DOHH2 (cell line): Measurements from ENCODE around the gene PPP1R2C.
A peak's percentile ranks its signal among the peaks of the same experiment; 100 is the strongest.

Source experiments
- H3F3A ChIP-seq: fragments of 200-600 bp; sonication (generic), shearing (Covaris generic); 2 replicates; pipeline ENCODE4 v1.6.0; 2016; ENCODE audit warnings: antibody characterized with exemption, mild to moderate bottlenecking; ENCODE audit not compliant: control insufficient read depth, insufficient read depth
- H3K27ac ChIP-seq: fragments of 200-600 bp; sonication (generic); 2 replicates; pipeline ENCODE4 v1.5.1; 2014; ENCODE audit warnings: low read depth, mild to moderate bottlenecking, low read length, moderate library complexity
- H3K27me3 ChIP-seq: fragments of 200-600 bp; sonication (generic); 2 replicates; pipeline ENCODE4 v1.6.1; 2014; ENCODE audit warnings: mild to moderate bottlenecking, low read length, mixed read lengths; ENCODE audit not compliant: control insufficient read depth
- H3K36me3 ChIP-seq: fragments of 200-600 bp; sonication (generic); 2 replicates; pipeline ENCODE4 v1.6.1; 2014; ENCODE audit warnings: mild to moderate bottlenecking, low read length, moderate library complexity, mixed read lengths; ENCODE audit not compliant: control insufficient read depth
- H3K4me1 ChIP-seq: fragments of 200-600 bp; sonication (generic); 2 replicates; pipeline ENCODE4 v1.6.1; 2014; ENCODE audit warnings: mild to moderate bottlenecking, low read length, mixed read lengths; ENCODE audit not compliant: control insufficient read depth
- H3K4me2 ChIP-seq: fragments of 200-600 bp; sonication (generic); 2 replicates; pipeline ENCODE4 v1.6.0; 2014; ENCODE audit warnings: mild to moderate bottlenecking, low read length, moderate library complexity
- H3K4me3 ChIP-seq: fragments of 200-600 bp; sonication (generic); 2 replicates; pipeline ENCODE4 v1.5.1; 2014; ENCODE audit warnings: mild to moderate bottlenecking, low read length, mixed read lengths
- H3K79me2 ChIP-seq: fragments of 200-600 bp; sonication (generic); 2 replicates; pipeline ENCODE4 v1.6.1; 2014; ENCODE audit warnings: mild to moderate bottlenecking, low read length, mixed read lengths; ENCODE audit not compliant: control insufficient read depth
- H3K9me2 ChIP-seq: fragments of 200-600 bp; sonication (generic); replicated peaks from 2 replicates; pipeline ENCODE4 v1.6.1; 2014; ENCODE audit warnings: mild to moderate bottlenecking, low read length, mixed read lengths; ENCODE audit not compliant: control insufficient read depth
- H3K9me3 ChIP-seq: fragments of 200-600 bp; sonication (generic); 2 replicates; pipeline ENCODE4 v1.6.1; 2014; ENCODE audit warnings: antibody characterized with exemption, low read length, mixed read lengths; ENCODE audit not compliant: control insufficient read depth, insufficient read depth
- H4K20me1 ChIP-seq: fragments of 200-600 bp; sonication (generic); 2 replicates; pipeline ENCODE4 v1.6.0; 2014; ENCODE audit warnings: low read depth, mild to moderate bottlenecking, antibody characterized with exemption, low read length, moderate library complexity; ENCODE audit not compliant: control insufficient read depth, insufficient read depth
- EZH2phosphoT487 ChIP-seq: fragments of 200-600 bp; sonication (generic); IDR thresholded peaks from 2 replicates; pipeline ENCODE4 v1.6.1; 2017; ENCODE audit warnings: borderline replicate concordance, mild to moderate bottlenecking, antibody characterized with exemption, low read length, moderate library complexity, mixed read lengths
- TF ChIP-seq, protein P1 (sequence below): fragments of 200-600 bp; sonication (generic); IDR thresholded peaks from one replicate; pipeline ENCODE4 v1.5.1; 2014; ENCODE audit warnings: antibody characterized with exemption, mild to moderate bottlenecking, low read depth, low read length; ENCODE audit not compliant: poor library complexity, severe bottlenecking

PPP1R2C gene

GRCh38 chrX:42772874-42773273 is 5.1 kb downstream of the PPP1R2C start:
- Histone ChIP-seq H3K9me2 (no peaks in the 10 kb centered on the region), H3K36me3 (no peaks in the 10 kb centered on the region), H3F3A (no peaks in the 10 kb centered on the region), H3K4me2 (peak overlapping the region; percentile 49), H3K79me2 (no peaks in the 10 kb centered on the region), H3K4me1 (peaks cover 41% of the 10 kb centered on the region), H4K20me1 (no peaks in the 10 kb centered on the region), H3K27me3 (no peaks in the 10 kb centered on the region), H3K4me3 (peak overlapping the region; percentile 10; the same call in 1 of the 2 replicates), H3K27ac (peak overlapping the region; percentile 58), H3K9me3 (no peaks in the 10 kb centered on the region)
- TF ChIP-seq, protein P1, sequence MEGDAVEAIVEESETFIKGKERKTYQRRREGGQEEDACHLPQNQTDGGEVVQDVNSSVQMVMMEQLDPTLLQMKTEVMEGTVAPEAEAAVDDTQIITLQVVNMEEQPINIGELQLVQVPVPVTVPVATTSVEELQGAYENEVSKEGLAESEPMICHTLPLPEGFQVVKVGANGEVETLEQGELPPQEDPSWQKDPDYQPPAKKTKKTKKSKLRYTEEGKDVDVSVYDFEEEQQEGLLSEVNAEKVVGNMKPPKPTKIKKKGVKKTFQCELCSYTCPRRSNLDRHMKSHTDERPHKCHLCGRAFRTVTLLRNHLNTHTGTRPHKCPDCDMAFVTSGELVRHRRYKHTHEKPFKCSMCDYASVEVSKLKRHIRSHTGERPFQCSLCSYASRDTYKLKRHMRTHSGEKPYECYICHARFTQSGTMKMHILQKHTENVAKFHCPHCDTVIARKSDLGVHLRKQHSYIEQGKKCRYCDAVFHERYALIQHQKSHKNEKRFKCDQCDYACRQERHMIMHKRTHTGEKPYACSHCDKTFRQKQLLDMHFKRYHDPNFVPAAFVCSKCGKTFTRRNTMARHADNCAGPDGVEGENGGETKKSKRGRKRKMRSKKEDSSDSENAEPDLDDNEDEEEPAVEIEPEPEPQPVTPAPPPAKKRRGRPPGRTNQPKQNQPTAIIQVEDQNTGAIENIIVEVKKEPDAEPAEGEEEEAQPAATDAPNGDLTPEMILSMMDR = no peak
- no peak for TF ChIP-seq EZH2phosphoT487

DNA sequence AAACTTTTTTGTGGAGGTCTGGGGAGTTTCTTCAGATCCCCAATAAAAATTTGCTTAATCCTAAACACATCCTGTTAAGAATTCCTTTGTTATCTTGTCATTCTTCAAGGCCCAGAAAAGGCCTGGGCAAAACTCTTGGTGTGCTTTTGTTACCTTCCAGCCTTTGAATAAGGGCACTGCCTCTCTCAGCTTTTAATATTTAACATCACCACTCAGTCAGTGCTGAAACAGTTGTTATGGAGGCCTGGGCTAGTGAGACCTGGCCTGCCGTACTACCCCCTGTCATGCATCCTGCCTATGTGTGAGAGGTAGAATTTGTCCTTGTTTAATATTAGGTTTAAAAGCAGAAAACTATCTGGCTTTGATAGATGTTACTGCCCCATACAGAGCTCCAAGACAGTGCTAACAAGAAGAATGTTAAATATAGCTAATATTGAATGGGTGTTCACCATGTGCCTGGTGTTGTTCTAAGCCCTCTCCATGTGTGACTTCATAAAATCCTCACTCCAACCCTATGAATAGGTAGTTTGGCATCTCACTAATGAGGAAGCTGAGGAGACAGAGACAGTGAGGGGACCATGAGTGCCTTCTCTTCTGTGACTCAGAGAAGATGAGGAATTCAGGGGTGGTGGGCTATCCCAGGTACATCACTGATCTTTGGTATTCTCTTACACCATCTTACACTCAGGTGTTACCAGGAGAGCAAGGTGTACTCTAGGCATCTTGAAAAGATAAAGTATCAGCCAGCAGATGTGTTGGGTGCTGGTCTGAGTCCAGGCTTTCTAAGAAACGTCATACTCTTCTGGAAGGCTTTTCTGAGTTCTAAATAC is 6.2 kb downstream of the PPP1R2C start:
- Histone ChIP-seq H3K9me3 (no peaks in the 10 kb centered on the region), H3K36me3 (no peaks in the 10 kb centered on the region), H3K27ac (peak overlapping the region; percentile 58; the same call in 1 of the 2 replicates), H4K20me1 (no peaks in the 10 kb centered on the region), H3K79me2 (no peaks in the 10 kb centered on the region), H3K4me3 (no peak overlapping the region), H3K4me1 (peaks cover 39% of the 10 kb centered on the region), H3K4me2 (peak overlapping the region; percentile 49; the same call in 1 of the 2 replicates), H3K27me3 (no peaks in the 10 kb centered on the region), H3K9me2 (no peaks in the 10 kb centered on the region), H3F3A (no peaks in the 10 kb centered on the region)
- TF ChIP-seq, protein P1 = no peak
- TF ChIP-seq EZH2phosphoT487 = no peak

GRCh38 chrX:42770566-42770965 is 7.4 kb downstream of the PPP1R2C start:
- Histone ChIP-seq H3K4me3 (no peak overlapping the region), H4K20me1 (no peaks in the 10 kb centered on the region), H3F3A (no peaks in the 10 kb centered on the region), H3K27me3 (no peaks in the 10 kb centered on the region), H3K9me2 (no peaks in the 10 kb centered on the region), H3K4me1 (peaks cover 28% of the 10 kb centered on the region), H3K27ac (no peak overlapping the region), H3K9me3 (no peaks in the 10 kb centered on the region), H3K36me3 (no peaks in the 10 kb centered on the region), H3K4me2 (no peak overlapping the region), H3K79me2 (no peaks in the 10 kb centered on the region)
- TF ChIP-seq EZH2phosphoT487 = no peak
- TF ChIP-seq, protein P1 = no peak
